Measurements from ENCODE around the gene TTC19.

The TTC19 gene

GRCh38 chr17:16074423-16074822 lies 74.8 kb downstream of the TTC19 start:
- Histone ChIP-seq H3K27me3 (ENCODE audit: control insufficient read depth in 1 of 2, insufficient read depth in 2 of 2, low read length in 2 of 2) (no peaks in the 10 kb centered on the region), H3K9ac (ENCODE audit: low read length) (no peak overlapping the region), H3K4me1 (ENCODE audit: insufficient read depth, low read length) (no peaks in the 10 kb centered on the region), H3K4me3 (ENCODE audit: low read depth in 1 of 2, low read length in 2 of 2) (no peak overlapping the region), H3K9me3 (ENCODE audit: low read length) (no peaks in the 10 kb centered on the region), H3K27ac (ENCODE audit: low read depth, low read length) (no peak overlapping the region), H3K36me3 (ENCODE audit: insufficient read depth, low read length) (peaks cover 55% of the 10 kb centered on the region)

- Histone ChIP-seq H3K4me1 (ENCODE audit: insufficient read depth, low read length) (no peaks in the 10 kb centered on the region), H3K4me3 (ENCODE audit: low read depth in 1 of 2, low read length in 2 of 2) (no peak overlapping the region), H3K27ac (ENCODE audit: low read depth, low read length) (no peak overlapping the region), H3K9ac (ENCODE audit: low read length) (no peak overlapping the region), H3K36me3 (ENCODE audit: insufficient read depth, low read length) (peaks cover 45% of the 10 kb centered on the region), H3K9me3 (ENCODE audit: low read length) (no peaks in the 10 kb centered on the region), H3K27me3 (ENCODE audit: control insufficient read depth in 1 of 2, insufficient read depth in 2 of 2, low read length in 2 of 2) (no peaks in the 10 kb centered on the region)
These were observed 76.3 kb downstream of the TTC19 start for GRCh38 chr17:16075949-16076348.

All from muscle layer of colon (tissue), 2 donors.